Measurements from ENCODE around the gene GPR157.
"Not testable (repeated sequence)": the region's sequence is repeated elsewhere in the genome, so short reads cannot be mapped to it uniquely, and the experiment has no call there.

GPR157 gene

GRCh38 chr1:9145714-9146113, 16.8 kb upstream of the GPR157 start:
- DNase-seq, result no peak

GRCh38 chr1:9145021-9145668, 16.2 kb upstream of the GPR157 start:
- no peak for DNase-seq

GRCh38 chr1:9144494-9144893, 15.6 kb upstream of the GPR157 start:
- not testable (repeated sequence) for DNase-seq

GRCh38 chr1:9143250-9143649, 14.3 kb upstream of the GPR157 start:
- no peak for DNase-seq

GRCh38 chr1:9139930-9140329, 11.0 kb upstream of the GPR157 start:
- DNase-seq, result no peak

- no peak for DNase-seq
Observed at GRCh38 chr1:9136932-9137331, 8.0 kb upstream of the GPR157 start.

- no peak for DNase-seq
Observed at GRCh38 chr1:9135073-9135836, 6.4 kb upstream of the GPR157 start.

- no peak for DNase-seq
Observed at GRCh38 chr1:9133870-9134585, 5.1 kb upstream of the GPR157 start.

GRCh38 chr1:9129266-9130041, 552 bp upstream of the GPR157 start:
- peak; percentile 75 for DNase-seq

- no peak for DNase-seq
Observed at GRCh38 chr1:9128166-9128519, 759 bp downstream of the GPR157 start.

GRCh38 chr1:9127395-9128165, 1.3 kb downstream of the GPR157 start:
- DNase-seq, result no peak

GRCh38 chr1:9126511-9126910, 2.4 kb downstream of the GPR157 start:
- DNase-seq, result no peak

GRCh38 chr1:9125847-9126246, 3.1 kb downstream of the GPR157 start:
- DNase-seq, result not testable (repeated sequence)

GRCh38 chr1:9125325-9125724, 3.6 kb downstream of the GPR157 start:
- no peak for DNase-seq

- DNase-seq, result not testable (repeated sequence)
Observed at GRCh38 chr1:9124389-9124788, 4.5 kb downstream of the GPR157 start.

- DNase-seq, result not testable (repeated sequence)
Observed at GRCh38 chr1:9123665-9124064, 5.2 kb downstream of the GPR157 start.

- no peak for DNase-seq
Observed at GRCh38 chr1:9121496-9122409, 7.1 kb downstream of the GPR157 start.

GRCh38 chr1:9120312-9120958, 8.5 kb downstream of the GPR157 start:
- no peak for DNase-seq

- no peak for DNase-seq
Observed at GRCh38 chr1:9119745-9120144, 9.2 kb downstream of the GPR157 start.

- no peak for DNase-seq
Observed at GRCh38 chr1:9118186-9118585, 10.7 kb downstream of the GPR157 start.
